ENCODE measurements around the gene CIB2.

- TF ChIP-seq POLR2A (IDR thresholded peaks at IDR 0.05): no peak
- TF ChIP-seq, protein P1, sequence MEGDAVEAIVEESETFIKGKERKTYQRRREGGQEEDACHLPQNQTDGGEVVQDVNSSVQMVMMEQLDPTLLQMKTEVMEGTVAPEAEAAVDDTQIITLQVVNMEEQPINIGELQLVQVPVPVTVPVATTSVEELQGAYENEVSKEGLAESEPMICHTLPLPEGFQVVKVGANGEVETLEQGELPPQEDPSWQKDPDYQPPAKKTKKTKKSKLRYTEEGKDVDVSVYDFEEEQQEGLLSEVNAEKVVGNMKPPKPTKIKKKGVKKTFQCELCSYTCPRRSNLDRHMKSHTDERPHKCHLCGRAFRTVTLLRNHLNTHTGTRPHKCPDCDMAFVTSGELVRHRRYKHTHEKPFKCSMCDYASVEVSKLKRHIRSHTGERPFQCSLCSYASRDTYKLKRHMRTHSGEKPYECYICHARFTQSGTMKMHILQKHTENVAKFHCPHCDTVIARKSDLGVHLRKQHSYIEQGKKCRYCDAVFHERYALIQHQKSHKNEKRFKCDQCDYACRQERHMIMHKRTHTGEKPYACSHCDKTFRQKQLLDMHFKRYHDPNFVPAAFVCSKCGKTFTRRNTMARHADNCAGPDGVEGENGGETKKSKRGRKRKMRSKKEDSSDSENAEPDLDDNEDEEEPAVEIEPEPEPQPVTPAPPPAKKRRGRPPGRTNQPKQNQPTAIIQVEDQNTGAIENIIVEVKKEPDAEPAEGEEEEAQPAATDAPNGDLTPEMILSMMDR (IDR thresholded peaks at IDR 0.05): no peak
Observed at GRCh38 chr15:78146425-78147154, 15.3 kb upstream of the CIB2 start.

Data from Peyer's patch (tissue), 4 donors.